Neutrophil (primary cell): ENCODE data around the gene TRIM3.

ENCODE experiments used
- H3K27ac ChIP-seq: fragments of 200-600 bp; sonication (generic); 2 replicates; pipeline ENCODE4 v1.5.1; 2016; ENCODE audit warnings: mild to moderate bottlenecking, moderate library complexity
- H3K27me3 ChIP-seq: fragments of 200-600 bp; sonication (generic); 2 replicates; pipeline ENCODE4 v1.6.0; 2016; ENCODE audit warnings: mild to moderate bottlenecking
- H3K36me3 ChIP-seq: fragments of 200-600 bp; sonication (generic); 2 replicates; pipeline ENCODE4 v1.5.1; 2017
- H3K4me1 ChIP-seq, 2 experiments: fragments of 200-600 bp in 1 of 2; sonication (generic) in 1 of 2; 1 replicate in 1 of 2; 2 replicates in 1 of 2; pipeline versions ENCODE4 v1.5.1 to v1.6.1; 2013 to 2016; ENCODE audit warnings: low read depth in 1 of 2, low read length in 1 of 2, mild to moderate bottlenecking in 1 of 2, moderate library complexity in 1 of 2; ENCODE audit not compliant: control insufficient read depth in 1 of 2, insufficient read depth in 1 of 2
- H3K4me3 ChIP-seq, 2 experiments: fragments of 200-600 bp in 1 of 2; sonication (generic) in 1 of 2; 1 replicate in 1 of 2; 2 replicates in 1 of 2; pipeline ENCODE4 v1.5.1; 2013 to 2016; ENCODE audit warnings: low read depth in 1 of 2, low read length in 1 of 2, mild to moderate bottlenecking in 1 of 2, moderate library complexity in 1 of 2
- H3K9me3 ChIP-seq: fragments of 200-600 bp; sonication (generic); 2 replicates; pipeline ENCODE4 v1.5.1; 2016
- CTCF ChIP-seq: fragments of 200-600 bp; sonication (generic); IDR thresholded peaks from 2 replicates; pipeline ENCODE4 v1.5.1; 2016; ENCODE audit warnings: antibody characterized with exemption

TRIM3 gene

GRCh38 chr11:6401464-6401863 lies 72.3 kb downstream of the TRIM3 start:
- no peak overlapping the region for H3K4me3 ChIP-seq
- H3K27me3 ChIP-seq = no peaks in the 10 kb centered on the region
- no peak for TF ChIP-seq CTCF
- H3K9me3 ChIP-seq = no peaks in the 10 kb centered on the region
- no peaks in the 10 kb centered on the region for H3K4me1 ChIP-seq
- no peak overlapping the region for H3K27ac ChIP-seq
- H3K36me3 ChIP-seq = no peaks in the 10 kb centered on the region

GRCh38 chr11:6400431-6401345 lies 73.1 kb downstream of the TRIM3 start:
- no peaks in the 10 kb centered on the region for H3K36me3 ChIP-seq
- no peak overlapping the region for H3K27ac ChIP-seq
- no peaks in the 10 kb centered on the region for H3K27me3 ChIP-seq
- no peaks in the 10 kb centered on the region for H3K4me1 ChIP-seq
- TF ChIP-seq CTCF = no peak
- no peak overlapping the region for H3K4me3 ChIP-seq
- H3K9me3 ChIP-seq = no peaks in the 10 kb centered on the region
